Retina (tissue), 1 donor: ENCODE results near the gene DUSP12.
"Not testable (repeated sequence)": the region's sequence is repeated elsewhere in the genome, so short reads cannot be mapped to it uniquely, and the experiment has no call there.

Source experiments
- DNase-seq: peaks from one replicate; pipeline ENCODE4 v3.0.0-alpha.2; 2016

The DUSP12 gene

GRCh38 chr1:161727256-161727924 lies 22.2 kb upstream of the DUSP12 start:
- peak; percentile 90 for DNase-seq

- DNase-seq, result no peak
Observed at GRCh38 chr1:161728376-161729226, 21.0 kb upstream of the DUSP12 start.

GRCh38 chr1:161730050-161730564 lies 19.5 kb upstream of the DUSP12 start:
- DNase-seq, result no peak

GRCh38 chr1:161731241-161731640 lies 18.3 kb upstream of the DUSP12 start:
- no peak for DNase-seq

GRCh38 chr1:161731981-161732718 lies 17.4 kb upstream of the DUSP12 start:
- no peak for DNase-seq

GRCh38 chr1:161733526-161733925 lies 16.1 kb upstream of the DUSP12 start:
- DNase-seq, result no peak

GRCh38 chr1:161735837-161736236 lies 13.7 kb upstream of the DUSP12 start:
- no peak for DNase-seq

- DNase-seq, result no peak
Observed at GRCh38 chr1:161736335-161736969, 13.1 kb upstream of the DUSP12 start.

- DNase-seq, result no peak
Observed at GRCh38 chr1:161737625-161738024, 12.0 kb upstream of the DUSP12 start.

- no peak for DNase-seq
Observed at GRCh38 chr1:161738627-161739287, 10.8 kb upstream of the DUSP12 start.

GRCh38 chr1:161739865-161740566 lies 9.6 kb upstream of the DUSP12 start:
- no peak for DNase-seq

- no peak for DNase-seq
Observed at GRCh38 chr1:161740921-161741320, 8.7 kb upstream of the DUSP12 start.

- DNase-seq, result no peak
Observed at GRCh38 chr1:161743231-161743630, 6.4 kb upstream of the DUSP12 start.

GRCh38 chr1:161747801-161748200 lies 1.8 kb upstream of the DUSP12 start:
- no peak for DNase-seq

GRCh38 chr1:161763522-161764098 lies 14.0 kb downstream of the DUSP12 start:
- DNase-seq, result no peak

- DNase-seq, result peak; percentile 94
Observed at GRCh38 chr1:161766102-161766981, 16.8 kb downstream of the DUSP12 start, which contains the start of gene ATF6. TSS of gene ATF6 (plus strand) at chr1:161766320. CDS start at chr1:161766361, 41 bp downstream.

GRCh38 chr1:161768461-161768860 lies 18.9 kb downstream of the DUSP12 start:
- no peak for DNase-seq

GRCh38 chr1:161768986-161769672 lies 19.5 kb downstream of the DUSP12 start:
- no peak for DNase-seq

- DNase-seq, result not testable (repeated sequence)
Observed at GRCh38 chr1:161769673-161770045, 20.1 kb downstream of the DUSP12 start.
